SIG-M5 treated with dmso at 0.1 percent for 504 hours (cell line): ENCODE measurements around the gene SDHC.

Experiments
- DNase-seq: peaks from one replicate; lab custom pipeline; 2025; ENCODE audit not compliant: unreplicated experiment; lab: John Stamatoyannopoulos, UW

SDHC gene

DNA sequence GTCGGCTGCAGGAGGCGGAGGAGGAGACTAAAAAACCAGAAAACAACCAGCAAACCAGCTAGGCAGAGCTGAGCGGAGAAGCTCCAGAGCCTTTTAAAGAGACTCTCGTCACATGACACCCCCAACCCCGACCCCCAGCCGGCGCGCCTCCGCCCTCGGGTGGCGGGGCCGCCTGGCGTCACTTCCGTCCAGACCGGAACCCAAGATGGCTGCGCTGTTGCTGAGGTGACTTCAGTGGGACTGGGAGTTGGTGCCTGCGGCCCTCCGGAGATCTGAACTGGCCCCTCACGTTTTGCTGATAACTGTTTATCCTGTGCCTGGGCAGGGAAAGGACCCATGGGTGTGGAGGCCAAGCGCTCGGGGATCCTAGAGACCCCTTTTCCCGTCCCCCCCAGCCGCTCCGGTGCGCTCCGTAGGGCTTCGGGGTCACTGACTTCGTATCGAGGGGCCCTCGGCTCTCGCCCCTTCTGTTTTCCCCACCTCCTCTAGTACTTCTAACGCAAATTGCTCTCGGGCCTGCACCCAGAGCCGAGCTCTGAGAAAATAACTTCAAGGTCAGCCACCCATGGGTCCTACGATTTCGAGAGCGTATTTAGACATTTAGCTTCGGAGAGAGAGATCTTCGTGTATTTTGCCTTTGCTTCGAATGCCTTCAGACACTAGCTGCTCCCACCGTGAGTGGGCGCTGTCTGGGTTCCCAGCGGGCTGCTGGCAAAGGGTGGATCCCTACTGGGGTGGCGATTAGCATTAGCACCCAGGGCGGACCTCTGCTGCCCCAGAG is at the start of gene SDHC:
Gene SDHC, plus strand, starts transcription at position 181 of the 781 bp plus-strand sequence. Its CDS starts 25 bp downstream, at position 206.
- peak; percentile 85 for DNase-seq

DNA sequence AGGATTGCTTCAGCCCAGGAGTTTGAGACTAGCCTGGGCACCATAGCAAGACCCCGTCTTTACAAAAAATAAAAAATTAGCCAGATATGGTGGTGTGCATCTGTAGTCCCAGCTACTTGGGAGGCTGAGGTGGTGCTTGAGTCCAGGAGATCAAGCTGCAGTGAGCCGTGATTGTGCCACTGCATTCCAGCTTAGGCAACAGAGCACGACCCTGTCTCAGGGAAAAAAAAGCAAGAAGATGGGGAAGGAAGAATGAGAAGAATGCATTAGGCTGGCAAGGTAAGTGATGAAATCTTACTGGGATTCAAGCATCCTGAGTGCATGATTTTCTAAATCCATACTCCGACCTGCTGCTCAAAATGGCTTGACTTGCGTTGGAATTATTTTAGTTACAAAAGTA is 48.9 kb upstream of the SDHC start:
- no peak for DNase-seq

DNA sequence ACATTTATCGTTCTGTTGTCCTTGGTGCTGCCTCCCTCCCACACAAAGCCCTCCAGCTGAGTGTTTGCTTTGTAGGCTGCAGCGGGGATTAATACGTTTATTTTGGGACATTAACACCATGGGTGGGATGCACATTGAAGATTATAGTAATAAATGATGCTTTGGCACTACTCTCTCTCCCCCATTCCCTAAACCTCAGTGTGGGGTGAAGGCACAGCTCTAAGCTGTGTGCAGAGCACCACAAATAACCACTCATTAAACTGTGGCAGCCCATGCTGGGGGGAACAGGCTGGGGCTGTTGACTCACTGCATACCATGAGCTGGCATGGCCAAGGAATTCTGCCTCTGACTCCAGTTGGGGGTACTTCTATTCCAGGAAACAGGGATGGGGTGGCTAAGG is 48.0 kb upstream of the SDHC start:
- no peak for DNase-seq

DNA sequence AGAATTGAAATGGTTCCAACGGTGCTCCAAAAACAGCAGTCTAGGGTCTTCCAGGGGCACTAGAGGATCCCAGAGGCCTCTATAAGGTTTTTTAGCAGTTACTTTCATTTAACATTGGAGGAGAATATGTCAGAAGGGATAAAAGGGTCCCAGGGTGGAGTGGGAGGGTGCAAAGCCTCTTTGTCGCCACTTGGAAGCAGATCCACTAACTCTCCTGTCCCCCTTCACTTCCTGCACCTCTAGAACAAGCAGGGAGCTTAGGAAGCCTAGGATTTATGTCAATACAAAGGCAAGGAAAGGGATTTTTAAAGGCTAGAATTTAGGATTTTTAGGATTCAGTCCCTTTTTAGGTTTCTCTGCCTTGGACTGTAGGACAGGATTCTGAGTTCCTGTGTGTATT is 47.3 kb upstream of the SDHC start:
- DNase-seq: no peak

GRCh38 chr1:161267321-161267720 is 46.9 kb upstream of the SDHC start:
- DNase-seq: peak; percentile 79

GRCh38 chr1:161273402-161273801 is 40.8 kb upstream of the SDHC start:
- DNase-seq: no peak

GRCh38 chr1:161274874-161275273 is 39.3 kb upstream of the SDHC start:
- no peak for DNase-seq

DNA sequence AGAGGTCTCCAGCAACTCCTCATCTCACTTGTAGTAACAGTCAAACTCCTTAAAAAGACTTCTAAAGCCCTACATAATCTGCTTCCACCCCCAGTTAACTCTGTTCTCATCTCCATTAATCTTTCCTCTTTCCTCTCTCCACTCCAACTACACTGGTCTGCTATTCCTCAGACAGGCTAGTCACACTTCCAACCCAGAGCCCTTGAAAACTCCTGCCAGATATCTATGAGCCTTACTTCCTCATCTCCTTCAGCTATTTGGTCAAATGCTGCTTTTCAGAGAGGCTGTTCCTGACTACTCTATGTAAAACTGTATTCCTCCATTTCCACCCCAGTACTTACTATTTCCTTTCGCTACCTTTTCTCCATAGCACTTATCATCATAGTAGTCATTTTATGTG is 31.2 kb upstream of the SDHC start:
- DNase-seq: no peak

GRCh38 chr1:161285113-161285512 is 29.1 kb upstream of the SDHC start:
- no peak for DNase-seq

GRCh38 chr1:161285521-161285920 is 28.7 kb upstream of the SDHC start:
- DNase-seq: no peak

- DNase-seq: no peak
Observed at GRCh38 chr1:161287482-161288054, 26.6 kb upstream of the SDHC start.

DNA sequence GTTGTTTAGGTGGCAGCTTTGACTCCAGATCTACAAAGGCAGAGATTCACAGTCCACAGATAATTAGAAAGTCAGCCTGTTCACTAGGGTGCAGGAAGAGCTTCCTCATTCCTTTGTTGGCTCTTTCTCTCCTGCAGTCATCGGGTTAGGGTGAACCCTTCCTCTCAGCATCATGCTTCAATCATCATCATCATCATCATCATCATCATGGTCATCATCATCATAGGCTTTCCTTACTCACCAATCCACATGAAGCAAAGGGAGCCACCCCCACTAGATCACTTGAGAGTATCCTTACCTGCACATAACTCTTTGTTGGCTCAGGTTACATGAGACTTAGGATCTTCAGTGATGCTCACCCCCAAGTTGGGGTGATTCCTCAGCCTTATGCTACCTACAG is 23.4 kb upstream of the SDHC start:
- DNase-seq: no peak

- DNase-seq: no peak
Observed at GRCh38 chr1:161297415-161297814, 16.8 kb upstream of the SDHC start.

GRCh38 chr1:161298116-161298515 is 16.1 kb upstream of the SDHC start:
- DNase-seq: peak; percentile 87

DNA sequence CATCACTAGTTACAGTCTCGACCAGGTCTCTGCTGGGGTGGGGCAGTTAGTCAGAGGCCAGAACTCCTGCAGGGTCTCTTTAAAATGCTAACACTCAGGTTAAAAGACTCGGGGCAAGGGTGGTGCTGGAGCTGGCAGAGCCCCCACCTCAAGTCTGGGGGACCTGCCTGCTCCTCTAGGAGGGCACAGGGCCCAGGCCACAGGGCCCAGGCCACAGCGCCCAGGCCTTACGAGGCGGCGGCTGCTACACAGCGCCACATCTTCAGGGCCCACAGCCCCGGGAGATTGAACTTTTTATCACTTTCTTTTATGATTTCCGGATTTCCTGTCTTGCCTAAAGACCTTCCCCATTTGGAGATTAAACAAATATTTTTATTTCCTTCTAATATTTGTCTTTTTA is 14.8 kb upstream of the SDHC start:
- no peak for DNase-seq

DNA sequence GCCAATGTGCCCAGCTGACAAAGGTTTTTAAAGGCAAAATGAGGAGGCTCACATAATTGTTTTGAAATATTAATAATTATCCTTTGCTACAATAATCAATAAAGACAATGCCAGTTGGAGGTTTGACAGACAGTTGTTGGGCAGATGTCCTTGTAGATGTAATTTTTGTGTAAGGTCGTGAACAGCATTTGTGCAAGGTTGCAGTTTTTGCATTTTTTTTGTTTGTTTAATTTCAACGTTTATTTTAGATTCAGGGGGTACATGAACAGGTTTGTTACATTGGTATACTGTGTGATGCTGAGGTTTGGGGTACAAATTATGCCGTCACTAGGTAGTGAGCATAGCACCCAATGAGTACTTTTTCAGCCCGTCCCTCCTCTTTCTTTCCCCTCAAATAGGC is 13.7 kb upstream of the SDHC start:
- DNase-seq: no peak

GRCh38 chr1:161304927-161305866 is 9.0 kb upstream of the SDHC start:
- DNase-seq: no peak

- DNase-seq: peak; percentile 96
Observed at GRCh38 chr1:161305867-161306519, 8.2 kb upstream of the SDHC start.

GRCh38 chr1:161307230-161307768 is 6.9 kb upstream of the SDHC start:
- DNase-seq: peak; percentile 28

GRCh38 chr1:161307892-161308638 is 6.1 kb upstream of the SDHC start:
- DNase-seq: no peak
